ENCODE data around the gene CEP57. TPM values are rescaled to one million over a fixed set of nuclear protein-coding genes. Genes with fewer than 3 reads are reported as not detected.

The CEP57 gene
- total RNA-seq, 2 donors from 2014 or later, result 54.6 to 88.1 TPM

DNA sequence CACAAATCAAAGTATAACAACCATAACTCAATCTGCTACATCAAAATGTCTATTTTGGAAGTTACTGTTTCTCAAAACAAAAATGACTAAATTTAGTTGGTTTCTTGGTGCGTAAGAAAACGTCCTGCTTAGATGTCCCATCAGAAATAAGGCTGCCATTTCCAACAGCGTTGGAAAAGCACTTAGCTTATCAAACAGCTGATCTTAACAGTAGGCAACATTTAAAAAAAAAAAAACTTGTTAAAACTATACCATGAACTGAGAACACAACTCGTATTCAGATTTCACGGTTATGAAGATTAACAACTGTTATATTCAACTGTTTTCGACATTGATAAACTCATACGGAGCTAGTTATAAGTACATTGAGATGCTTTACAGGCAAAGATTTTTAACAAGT lies 2.4 kb downstream of the CEP57 start:
- WGBS, 2 experiments (ENCODE audit: insufficient coverage in 1 of 2, insufficient read length in 1 of 2), result 96% methylated on average over 6 to 7 of the region's 7 CpGs
- Histone ChIP-seq H3K9ac (ENCODE audit: extremely low read depth, low read length, poor library complexity, severe bottlenecking) (no peak overlapping the region), H3K27me3 (ENCODE audit: control insufficient read depth, insufficient read depth, low read length, poor library complexity, severe bottlenecking) (no peaks in the 10 kb centered on the region), H3K36me3 (ENCODE audit: control insufficient read depth, insufficient read depth, low read length) (peaks cover 8% of the 10 kb centered on the region), H3K4me1 (ENCODE audit: control insufficient read depth, insufficient read depth, low read length) (no peaks in the 10 kb centered on the region), H3K27ac (ENCODE audit: low read depth, low read length) (no peak overlapping the region), H3K9me3 (ENCODE audit: control insufficient read depth, low read length) (no peaks in the 10 kb centered on the region), H3K4me3 (ENCODE audit: low read length) (peak overlapping the region; percentile 97)
- no peak overlapping the region for H3K27ac Mint-ChIP-seq
- H3K4me3 Mint-ChIP-seq, result no peak overlapping the region
- DNase-seq, result no peak
- no peaks in the 10 kb centered on the region for H3K27me3 Mint-ChIP-seq (ENCODE audit: insufficient read depth)
- H3K9me3 Mint-ChIP-seq, result no peaks in the 10 kb centered on the region
- TF ChIP-seq, protein P1, sequence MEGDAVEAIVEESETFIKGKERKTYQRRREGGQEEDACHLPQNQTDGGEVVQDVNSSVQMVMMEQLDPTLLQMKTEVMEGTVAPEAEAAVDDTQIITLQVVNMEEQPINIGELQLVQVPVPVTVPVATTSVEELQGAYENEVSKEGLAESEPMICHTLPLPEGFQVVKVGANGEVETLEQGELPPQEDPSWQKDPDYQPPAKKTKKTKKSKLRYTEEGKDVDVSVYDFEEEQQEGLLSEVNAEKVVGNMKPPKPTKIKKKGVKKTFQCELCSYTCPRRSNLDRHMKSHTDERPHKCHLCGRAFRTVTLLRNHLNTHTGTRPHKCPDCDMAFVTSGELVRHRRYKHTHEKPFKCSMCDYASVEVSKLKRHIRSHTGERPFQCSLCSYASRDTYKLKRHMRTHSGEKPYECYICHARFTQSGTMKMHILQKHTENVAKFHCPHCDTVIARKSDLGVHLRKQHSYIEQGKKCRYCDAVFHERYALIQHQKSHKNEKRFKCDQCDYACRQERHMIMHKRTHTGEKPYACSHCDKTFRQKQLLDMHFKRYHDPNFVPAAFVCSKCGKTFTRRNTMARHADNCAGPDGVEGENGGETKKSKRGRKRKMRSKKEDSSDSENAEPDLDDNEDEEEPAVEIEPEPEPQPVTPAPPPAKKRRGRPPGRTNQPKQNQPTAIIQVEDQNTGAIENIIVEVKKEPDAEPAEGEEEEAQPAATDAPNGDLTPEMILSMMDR (conservative IDR thresholded peaks at IDR 0.05), result no peak
- H3K4me1 Mint-ChIP-seq, result peaks cover 33% of the 10 kb centered on the region
- peaks cover 6% of the 10 kb centered on the region for H3K36me3 Mint-ChIP-seq (ENCODE audit: low read depth)

DNA sequence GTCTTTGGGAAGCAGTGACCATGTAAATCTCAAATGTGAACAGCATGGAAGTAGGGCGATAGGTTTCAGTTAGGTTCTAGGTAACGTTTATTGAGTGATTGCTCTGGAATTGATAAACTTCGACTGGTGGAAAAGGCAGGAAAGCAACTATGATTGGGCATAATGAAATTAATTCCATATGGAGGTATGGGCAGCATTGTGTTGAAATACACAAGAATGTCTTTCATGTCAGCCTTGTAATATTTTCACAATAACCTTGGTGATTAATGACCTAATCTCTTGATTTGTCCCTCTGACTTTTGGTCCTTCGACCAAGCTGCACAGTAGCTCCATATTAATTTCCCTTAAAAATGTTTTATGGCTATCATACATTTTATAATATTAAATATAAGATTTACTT lies 2.8 kb downstream of the CEP57 start:
- Mint-ChIP-seq H3K27ac (no peak overlapping the region), H3K4me3 (no peak overlapping the region), H3K36me3 (ENCODE audit: low read depth) (peaks cover 2% of the 10 kb centered on the region), H3K4me1 (peaks cover 29% of the 10 kb centered on the region), H3K9me3 (no peaks in the 10 kb centered on the region), H3K27me3 (ENCODE audit: insufficient read depth) (no peaks in the 10 kb centered on the region)
- Histone ChIP-seq H3K4me1 (ENCODE audit: control insufficient read depth, insufficient read depth, low read length) (no peaks in the 10 kb centered on the region), H3K9ac (ENCODE audit: extremely low read depth, low read length, poor library complexity, severe bottlenecking) (no peak overlapping the region), H3K36me3 (ENCODE audit: control insufficient read depth, insufficient read depth, low read length) (peaks cover 5% of the 10 kb centered on the region), H3K27ac (ENCODE audit: low read depth, low read length) (no peak overlapping the region), H3K27me3 (ENCODE audit: control insufficient read depth, insufficient read depth, low read length, poor library complexity, severe bottlenecking) (no peaks in the 10 kb centered on the region), H3K9me3 (ENCODE audit: control insufficient read depth, low read length) (no peaks in the 10 kb centered on the region), H3K4me3 (ENCODE audit: low read length) (peak overlapping the region; percentile 97)
- TF ChIP-seq, protein P1 (conservative IDR thresholded peaks at IDR 0.05), result no peak
- DNase-seq, result no peak
- WGBS, 2 experiments (ENCODE audit: insufficient coverage in 1 of 2, insufficient read length in 1 of 2), result 94 to 100% methylated on average over 3 to 4 of the region's 4 CpGs

DNA sequence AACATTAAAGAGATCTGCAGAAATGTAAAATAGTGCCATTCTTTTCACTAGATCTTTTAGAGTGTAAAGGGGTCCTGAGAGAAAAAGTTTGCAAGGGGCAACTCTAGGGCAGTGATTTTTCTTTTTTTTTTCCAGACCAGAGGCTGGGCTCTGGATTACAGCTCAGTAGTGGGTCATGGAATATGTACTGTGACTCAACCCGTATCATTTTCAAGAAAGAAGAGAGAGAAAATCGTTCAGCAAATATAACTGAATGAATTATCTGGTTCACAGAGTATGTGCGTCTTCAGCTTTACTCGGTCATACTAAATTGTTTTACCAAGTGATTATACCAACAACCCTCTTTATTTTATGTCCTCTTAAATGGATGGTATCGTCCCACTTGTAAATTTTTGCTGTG lies 3.8 kb downstream of the CEP57 start:
- Mint-ChIP-seq H3K4me1 (peaks cover 23% of the 10 kb centered on the region), H3K4me3 (no peak overlapping the region), H3K9me3 (no peaks in the 10 kb centered on the region), H3K36me3 (ENCODE audit: low read depth) (no peaks in the 10 kb centered on the region), H3K27ac (peak overlapping the region; percentile 68), H3K27me3 (ENCODE audit: insufficient read depth) (no peaks in the 10 kb centered on the region)
- Histone ChIP-seq H3K9ac (ENCODE audit: extremely low read depth, low read length, poor library complexity, severe bottlenecking) (no peak overlapping the region), H3K36me3 (ENCODE audit: control insufficient read depth, insufficient read depth, low read length) (peaks cover 9% of the 10 kb centered on the region), H3K9me3 (ENCODE audit: control insufficient read depth, low read length) (no peaks in the 10 kb centered on the region), H3K27me3 (ENCODE audit: control insufficient read depth, insufficient read depth, low read length, poor library complexity, severe bottlenecking) (no peaks in the 10 kb centered on the region), H3K4me3 (ENCODE audit: low read length) (no peak overlapping the region), H3K27ac (ENCODE audit: low read depth, low read length) (no peak overlapping the region), H3K4me1 (ENCODE audit: control insufficient read depth, insufficient read depth, low read length) (no peaks in the 10 kb centered on the region)
- WGBS, 2 experiments (ENCODE audit: insufficient coverage in 1 of 2, insufficient read length in 1 of 2), result 99% methylated on average over 5 of the region's 5 CpGs; no CpG with 5 or more reads in 1 of the 2 experiments
- no peak for DNase-seq
- TF ChIP-seq, protein P1 (conservative IDR thresholded peaks at IDR 0.05), result no peak

Data from endodermal cell (in vitro differentiated cells).